Activated T-cell treated with anti-CD3 and anti-CD28 coated beads, Interleukin-2, amount 50 U/mL, for 72 hours (primary cell): ENCODE data around the gene E4F1. TPM values are rescaled to one million over a fixed set of nuclear protein-coding genes. Genes with fewer than 3 reads are reported as not detected.
"Not testable (repeated sequence)": the region's sequence is repeated elsewhere in the genome, so short reads cannot be mapped to it uniquely, and the experiment has no call there.

Experiments used
- ATAC-seq, 2 donors: fragments of 150-1000 bp; cut with Tn5 transposase; replicated peaks in 1 of 2; 2 replicates each; pipeline ENCODE4 v1.10.0; 2021; ENCODE audit warnings: moderate library complexity in 2 of 2, mild to moderate bottlenecking in 1 of 2
- DNase-seq, 2 donors: peaks; one replicate each; pipeline ENCODE4 v3.0.0; 2021 to 2022; ENCODE audit warnings: mixed read lengths in 1 of 2
- H3K27ac Mint-ChIP-seq: one replicate; pipeline ENCODE4 v1.8.0; 2022; ENCODE audit warnings: mild to moderate bottlenecking, moderate library complexity, mixed read lengths
- H3K27me3 Mint-ChIP-seq: one replicate; pipeline ENCODE4 v1.8.0; 2022; ENCODE audit warnings: low read depth, mixed read lengths
- H3K36me3 Mint-ChIP-seq, 2 donors: one replicate each; pipeline ENCODE4 v1.8.0; 2022; ENCODE audit warnings: mixed read lengths in 2 of 2, mild to moderate bottlenecking in 1 of 2; ENCODE audit not compliant: insufficient read depth in 2 of 2
- H3K4me1 Mint-ChIP-seq: one replicate; pipeline ENCODE4 v1.8.0; 2022; ENCODE audit warnings: low read depth, mixed read lengths
- H3K4me3 Mint-ChIP-seq, 2 donors: one replicate each; pipeline ENCODE4 v1.8.0; 2022; ENCODE audit warnings: mild to moderate bottlenecking in 2 of 2, mixed read lengths in 2 of 2, moderate library complexity in 2 of 2
- H3K9me3 Mint-ChIP-seq, 2 donors: one replicate each; pipeline ENCODE4 v1.8.0; 2022; ENCODE audit warnings: mixed read lengths in 2 of 2
- total RNA-seq, 2 donors: library from RNA; stranded (reverse); gene quantifications; one replicate each; pipeline ENCODE4 v1.2.3, GENCODE V29; 2022

The E4F1 gene
- total RNA-seq, 2 donors from 2014 or later: 22.1 to 24.3 TPM

DNA sequence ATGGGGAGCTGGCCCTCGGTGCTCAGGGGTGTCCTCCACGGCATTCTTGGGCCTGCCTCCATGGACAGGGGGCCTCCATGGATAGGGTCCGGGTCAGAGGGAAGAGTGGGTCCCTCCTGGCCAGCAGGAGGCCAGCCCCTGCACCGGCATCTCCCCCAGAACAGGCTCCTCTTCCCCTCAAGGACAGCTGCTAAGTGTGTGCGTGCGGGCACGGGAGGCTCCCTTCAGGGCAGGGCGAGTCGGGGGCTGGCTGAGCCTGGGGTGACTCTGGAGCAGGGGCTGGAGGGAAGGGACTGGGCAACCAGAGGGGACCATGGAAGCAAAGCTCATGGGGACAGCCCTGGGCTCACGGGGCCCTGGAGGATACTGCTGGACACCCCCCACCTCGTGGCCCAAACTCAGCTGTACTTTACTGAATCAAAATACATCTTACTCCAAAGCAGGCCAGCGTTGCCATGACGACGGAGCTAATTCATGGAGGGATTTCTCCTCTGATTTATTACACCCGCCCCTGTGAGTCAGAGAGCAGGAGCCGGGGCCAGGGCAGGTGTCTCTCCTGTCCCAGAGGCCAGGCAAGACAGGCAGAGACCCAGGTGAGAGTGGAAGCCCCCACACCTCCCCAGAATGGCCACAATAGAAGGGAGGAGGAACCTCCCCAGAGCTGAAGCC lies 29.1 kb upstream of the E4F1 start:
- no peaks in the 10 kb centered on the region for H3K9me3 Mint-ChIP-seq

DNA sequence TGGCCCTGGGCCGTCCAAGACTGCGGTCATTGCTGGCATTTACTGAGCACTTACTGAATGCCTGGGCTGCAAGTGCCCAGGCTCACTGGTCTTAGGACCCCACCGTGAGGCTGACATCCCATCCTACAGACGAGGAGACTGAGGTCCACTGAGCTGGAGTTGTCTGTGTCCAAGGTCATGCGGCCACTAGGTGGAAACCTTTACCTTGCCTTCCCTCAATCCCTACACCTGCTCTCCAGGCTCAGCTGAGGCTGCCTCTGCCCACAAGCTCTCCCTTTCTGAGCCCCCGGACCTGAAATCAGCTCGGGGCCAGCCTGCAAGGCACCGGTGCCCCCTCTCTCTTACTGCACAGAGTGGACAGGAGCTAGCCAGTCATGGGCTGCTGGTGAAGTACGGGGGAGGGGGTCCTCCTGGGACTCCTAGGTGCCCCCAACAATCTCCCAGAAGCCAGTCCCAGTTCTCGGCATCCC lies 28.5 kb upstream of the E4F1 start:
- H3K27ac Mint-ChIP-seq: no peak overlapping the region
- H3K4me3 Mint-ChIP-seq: peak overlapping the region; percentile 23 to 69
- H3K9me3 Mint-ChIP-seq: no peaks in the 10 kb centered on the region
- DNase-seq (peak; percentile 56 to 65), ATAC-seq (peak; percentile 72 to 74)
- H3K4me1 Mint-ChIP-seq: peaks cover 6% of the 10 kb centered on the region
- no peaks in the 10 kb centered on the region for H3K36me3 Mint-ChIP-seq
- H3K27me3 Mint-ChIP-seq: peaks cover 26% of the 10 kb centered on the region

More for the DNA sequence above, 29.1 kb upstream of the E4F1 start:
- no peaks in the 10 kb centered on the region for H3K36me3 Mint-ChIP-seq
- H3K27ac Mint-ChIP-seq: no peak overlapping the region
- peaks cover 6% of the 10 kb centered on the region for H3K4me1 Mint-ChIP-seq
- peaks cover 26% of the 10 kb centered on the region for H3K27me3 Mint-ChIP-seq
- ATAC-seq: peak; percentile 2 to 3
- no peak overlapping the region for H3K4me3 Mint-ChIP-seq
- DNase-seq: no peak

DNA sequence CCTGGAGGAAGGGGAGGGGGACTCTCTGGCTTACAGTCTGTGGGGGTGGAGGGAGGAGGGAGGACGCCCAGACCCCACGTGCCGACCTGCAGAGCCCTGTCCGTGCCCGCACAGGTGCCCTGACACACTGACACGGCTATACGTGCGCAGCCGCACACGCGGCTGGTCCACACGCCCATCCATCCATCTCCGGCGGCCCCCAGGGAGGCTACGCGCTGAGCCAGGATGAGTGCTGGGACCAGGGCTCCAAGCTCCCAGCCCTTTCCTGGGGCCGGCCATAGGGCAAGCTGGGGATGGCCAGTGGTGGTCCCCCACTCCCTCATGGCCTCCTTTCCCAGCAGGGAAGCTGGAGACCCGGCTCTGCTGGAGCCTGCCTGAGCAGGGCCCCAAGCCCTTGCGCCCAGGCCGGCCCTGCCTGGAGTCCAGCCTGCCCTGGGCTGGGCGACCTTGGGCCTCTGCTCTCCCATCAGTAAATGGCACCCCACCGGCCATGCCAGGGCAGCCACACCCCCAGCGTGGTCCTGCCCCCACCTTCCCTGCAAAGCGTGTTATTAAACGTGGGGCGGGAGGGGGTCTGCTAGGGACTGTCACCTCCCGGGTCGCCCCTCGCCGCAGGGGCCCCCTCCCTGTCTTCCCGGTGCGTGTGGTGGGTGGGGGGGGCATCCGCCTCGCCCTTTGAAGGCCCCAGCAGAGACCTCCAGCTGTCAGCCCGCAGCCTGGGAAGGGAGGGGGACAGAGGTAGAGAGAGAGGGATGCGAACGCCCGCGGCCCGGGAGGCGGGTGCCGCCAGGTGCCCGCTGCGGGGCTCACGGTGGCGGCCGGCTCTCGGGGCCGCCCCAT lies 27.8 kb upstream of the E4F1 start:
- DNase-seq: no peak
- H3K9me3 Mint-ChIP-seq: no peaks in the 10 kb centered on the region
- H3K27me3 Mint-ChIP-seq: peaks cover 26% of the 10 kb centered on the region
- H3K27ac Mint-ChIP-seq: no peak overlapping the region
- H3K36me3 Mint-ChIP-seq: no peaks in the 10 kb centered on the region
- peaks cover 6% of the 10 kb centered on the region for H3K4me1 Mint-ChIP-seq
- H3K4me3 Mint-ChIP-seq: peak overlapping the region; percentile 23 to 69
- ATAC-seq: peak; percentile 20 to 24

DNA sequence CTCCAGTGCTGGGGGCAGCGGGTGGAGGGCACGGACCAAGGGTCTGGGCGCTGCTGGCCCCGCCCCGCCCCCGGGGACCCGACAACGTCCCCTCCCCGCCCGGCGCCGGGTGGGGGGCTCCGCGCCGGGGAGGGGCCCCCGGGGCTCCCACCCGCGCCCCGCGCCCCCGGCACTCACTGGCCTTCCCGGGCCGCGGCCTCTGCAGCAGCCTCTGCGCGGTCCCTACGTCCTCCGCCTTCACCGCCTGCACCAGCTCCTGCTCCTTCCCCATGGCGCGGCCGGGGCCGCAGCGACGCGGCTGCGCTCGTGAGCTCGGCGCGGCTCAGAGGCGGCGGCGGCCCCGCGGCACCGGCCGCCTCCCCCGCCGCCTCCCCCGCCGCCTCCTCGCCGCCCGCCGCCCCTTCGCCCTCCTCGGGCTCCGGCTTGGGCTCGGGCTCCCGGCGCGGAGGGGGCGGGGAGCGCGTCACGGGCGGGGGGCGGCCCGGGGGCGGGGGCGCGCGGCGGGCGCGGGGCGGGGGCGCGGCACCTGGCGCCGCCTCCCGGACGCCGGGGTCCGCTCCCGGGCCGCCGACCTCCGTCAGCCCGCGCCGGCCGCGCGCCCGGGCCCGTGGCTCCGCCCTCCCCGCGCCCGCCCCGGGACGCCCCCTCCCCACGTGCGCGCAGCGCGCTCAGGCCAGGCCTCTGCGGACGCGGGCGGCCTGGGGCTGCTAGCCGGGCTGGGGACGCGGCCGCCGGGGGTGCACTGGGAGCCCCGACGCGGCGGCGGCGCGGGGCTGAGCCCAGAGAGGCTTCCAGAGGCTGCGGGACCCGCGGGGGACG lies 27.0 kb upstream of the E4F1 start, which contains the start of gene CASKIN1:
Gene CASKIN1, minus strand, starts transcription at position 444 of the 819 bp plus-strand sequence. Its CDS starts 173 bp downstream, at position 271.
- Mint-ChIP-seq H3K4me1 (peaks cover 6% of the 10 kb centered on the region), H3K9me3 (no peaks in the 10 kb centered on the region), H3K27ac (no peak within 1 kb of the TSS), H3K36me3 (no peaks in the 10 kb centered on the region), H3K27me3 (peaks cover 26% of the 10 kb centered on the region), H3K4me3 (peak within 1 kb of the TSS; percentile 71 to 80)
- ATAC-seq (peak; percentile 58 to 61), DNase-seq (peak; percentile 28 to 36)

GRCh38 chr16:2196981-2197511 lies 26.3 kb upstream of the E4F1 start:
- Mint-ChIP-seq H3K4me3 (peak overlapping the region; percentile 71 to 80), H3K27ac (no peak overlapping the region), H3K9me3 (no peaks in the 10 kb centered on the region), H3K36me3 (no peaks in the 10 kb centered on the region), H3K27me3 (peaks cover 26% of the 10 kb centered on the region), H3K4me1 (peaks cover 6% of the 10 kb centered on the region)
- no peak for ATAC-seq
- no peak for DNase-seq

- Mint-ChIP-seq H3K4me3 (peak overlapping the region; percentile 5 to 80), H3K36me3 (no peaks in the 10 kb centered on the region), H3K27me3 (peaks cover 26% of the 10 kb centered on the region), H3K4me1 (peaks cover 6% of the 10 kb centered on the region), H3K9me3 (no peaks in the 10 kb centered on the region), H3K27ac (no peak overlapping the region)
- ATAC-seq: no peak
- no peak for DNase-seq
Measured at GRCh38 chr16:2197765-2198164, 25.6 kb upstream of the E4F1 start.

- Mint-ChIP-seq H3K27me3 (peaks cover 26% of the 10 kb centered on the region), H3K9me3 (no peaks in the 10 kb centered on the region), H3K27ac (no peak overlapping the region), H3K4me1 (peaks cover 6% of the 10 kb centered on the region), H3K36me3 (no peaks in the 10 kb centered on the region), H3K4me3 (peak overlapping the region; percentile 5 to 80)
- DNase-seq: no peak
- no peak for ATAC-seq
Measured at GRCh38 chr16:2198283-2198682, 25.1 kb upstream of the E4F1 start.

DNA sequence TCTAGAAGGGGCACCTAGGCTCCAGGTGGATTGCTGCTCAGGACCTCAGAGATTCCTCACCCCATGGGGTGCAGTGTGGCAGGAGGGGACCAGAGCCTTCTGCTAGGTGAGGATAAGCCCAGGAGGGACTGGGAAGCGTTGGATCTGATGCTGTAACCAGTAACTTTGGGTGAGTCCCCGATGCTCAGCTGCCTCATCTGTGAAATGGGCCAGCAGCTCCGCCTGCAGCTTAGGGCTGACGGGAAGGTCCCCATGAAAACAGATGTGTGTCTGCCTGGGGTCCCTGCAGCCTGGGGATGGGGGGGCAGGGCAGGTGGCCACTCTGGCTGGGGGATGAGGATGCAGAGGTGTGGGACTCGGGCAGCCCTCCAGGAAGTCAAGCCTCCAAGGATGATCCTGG lies 24.3 kb upstream of the E4F1 start:
- Mint-ChIP-seq H3K36me3 (no peaks in the 10 kb centered on the region), H3K27ac (no peak overlapping the region), H3K9me3 (no peaks in the 10 kb centered on the region), H3K27me3 (peaks cover 26% of the 10 kb centered on the region), H3K4me1 (peaks cover 6% of the 10 kb centered on the region), H3K4me3 (no peak overlapping the region)
- DNase-seq: no peak
- ATAC-seq: no peak

GRCh38 chr16:2199621-2200139 lies 23.7 kb upstream of the E4F1 start:
- Mint-ChIP-seq H3K27me3 (peaks cover 23% of the 10 kb centered on the region), H3K4me3 (no peak overlapping the region)
- no peak for DNase-seq

GRCh38 chr16:2200313-2200712 lies 23.1 kb upstream of the E4F1 start:
- ATAC-seq (no peak), DNase-seq (no peak)
- peaks cover 8% of the 10 kb centered on the region for H3K4me1 Mint-ChIP-seq

More at GRCh38 chr16:2199621-2200139, 23.7 kb upstream of the E4F1 start:
- Mint-ChIP-seq H3K36me3 (no peaks in the 10 kb centered on the region), H3K4me1 (peaks cover 12% of the 10 kb centered on the region), H3K9me3 (no peaks in the 10 kb centered on the region), H3K27ac (no peak overlapping the region)
- no peak for ATAC-seq

GRCh38 chr16:2203119-2203688 lies 20.2 kb upstream of the E4F1 start:
- not testable (repeated sequence) for H3K36me3 Mint-ChIP-seq, DNase-seq, ATAC-seq, H3K27me3 Mint-ChIP-seq, H3K9me3 Mint-ChIP-seq
- Mint-ChIP-seq H3K27ac (peak overlapping the region; percentile 62), H3K4me3 (peak overlapping the region; percentile 53 to 89), H3K4me1 (peaks cover 23% of the 10 kb centered on the region)

More at GRCh38 chr16:2200313-2200712, 23.1 kb upstream of the E4F1 start:
- Mint-ChIP-seq H3K27me3 (peaks cover 16% of the 10 kb centered on the region), H3K27ac (no peak overlapping the region), H3K4me3 (no peak overlapping the region), H3K9me3 (no peaks in the 10 kb centered on the region), H3K36me3 (no peaks in the 10 kb centered on the region)
